Lung (tissue), 12 donors: Measurements from ENCODE around the gene ORC1. TPM values are rescaled to one million over a fixed set of nuclear protein-coding genes. Genes with fewer than 3 reads are reported as not detected.

Experiments
- ATAC-seq: fragments of 200-7000 bp; cut with Tn5 transposase; one replicate; pipeline ENCODE4 v1.9.1; 2020; ENCODE audit warnings: moderate number of reproducible peaks; ENCODE audit not compliant: insufficient read depth, low FRiP score
- DNase-seq, 3 donors: peaks; one replicate each; pipeline ENCODE4 v3.0.0-alpha.2; 2013 to 2017
- H3K27ac ChIP-seq, 2 donors: one replicate each; pipeline ENCODE4 v1.5.1; 2013; ENCODE audit warnings: mild to moderate bottlenecking in 2 of 2, moderate library complexity in 2 of 2, control low read depth in 1 of 2, inconsistent platforms in 1 of 2, low read depth in 1 of 2, low read length in 1 of 2
- H3K27me3 ChIP-seq, 3 donors: one replicate each; pipeline ENCODE4 v1.5.1; 2013; ENCODE audit warnings: low read length in 2 of 3; ENCODE audit not compliant: control insufficient read depth in 3 of 3, insufficient read depth in 3 of 3
- H3K36me3 ChIP-seq, 4 donors: one replicate each; pipeline ENCODE4 v1.5.1; 2013; ENCODE audit warnings: low read length in 4 of 4, mild to moderate bottlenecking in 1 of 4, moderate library complexity in 1 of 4; ENCODE audit not compliant: control insufficient read depth in 4 of 4, insufficient read depth in 4 of 4
- H3K4me1 ChIP-seq, 5 donors: one replicate each; pipeline ENCODE4 v1.5.1; 2013; ENCODE audit warnings: low read length in 5 of 5, mild to moderate bottlenecking in 2 of 5, moderate library complexity in 1 of 5; ENCODE audit not compliant: control insufficient read depth in 5 of 5, insufficient read depth in 5 of 5
- H3K4me3 ChIP-seq: one replicate; pipeline ENCODE4 v1.5.1; 2013; ENCODE audit warnings: mild to moderate bottlenecking, control low read depth, moderate library complexity
- H3K9ac ChIP-seq, 2 donors: one replicate each; pipeline ENCODE4 v1.5.1; 2013; ENCODE audit warnings: low read length in 2 of 2, control low read depth in 1 of 2; ENCODE audit not compliant: insufficient read depth in 1 of 2
- H3K9me3 ChIP-seq, 4 donors: one replicate each; pipeline ENCODE4 v1.5.1; 2013; ENCODE audit warnings: low read length in 3 of 4, mild to moderate bottlenecking in 1 of 4, moderate library complexity in 1 of 4; ENCODE audit not compliant: control insufficient read depth in 4 of 4, insufficient read depth in 3 of 4
- WGBS, 2 donors: extraction: QIAGEN DNeasy Blood & Tissue Kit; methylation state at CpG; one replicate each; pipeline ENCODE4 v1.1.7; 2013; 5-methylcytosine and 5-hydroxymethylcytosine counted together
- polyA plus RNA-seq, 2 donors: library from polyadenylated mRNA; stranded (reverse); fragments of 200-250 nt; gene quantifications; one replicate each; pipeline ENCODE4 v1.2.1, GENCODE V29; 2013
- total RNA-seq, 2 donors: library from RNA; depleted of rRNA in 1 of 2; stranded (reverse); fragments of >200 nt in 1 of 2; gene quantifications; one replicate each; pipeline ENCODE4 v1.2.1, GENCODE V29; 2014 to 2021
- TF ChIP-seq, protein P1 (sequence below): IDR thresholded peaks from 2 replicates; pipeline ENCODE4 v1.5.1; 2012; ENCODE audit warnings: mild to moderate bottlenecking; ENCODE audit errors: control extremely low read depth, extremely low read depth
- donor health status: control.
- donor health status: control.
- donor health status: Bipolar disorder and iron deficiency.
- donor health status: healthy.
- donor health status: DM: yes; HTN: yes; CAD: no.

Gene ORC1
- total and polyA plus RNA-seq, 4 donors = 0.59 to 2.5 (median 1.7) TPM

DNA sequence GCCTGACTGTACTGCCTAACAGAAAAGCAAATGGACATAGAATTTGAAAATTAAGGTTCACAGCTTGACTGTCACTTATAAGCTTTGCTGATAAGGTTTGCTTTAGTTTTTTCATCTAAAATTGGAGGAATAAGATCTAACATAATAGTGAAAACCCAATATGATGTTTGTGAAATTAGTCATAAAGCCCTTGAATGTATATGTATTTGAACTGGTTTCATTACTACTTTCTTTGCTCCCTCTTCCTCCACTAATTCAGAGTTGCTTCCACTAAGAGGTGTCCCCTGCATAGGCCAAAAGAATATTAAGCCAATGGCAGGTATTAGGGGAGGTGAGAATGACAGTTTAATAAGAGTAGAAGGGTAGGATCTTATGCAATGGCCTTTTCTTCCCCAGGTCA lies 10.7 kb upstream of the ORC1 start:
- H3K9me3 ChIP-seq = no peaks in the 10 kb centered on the region
- H3K27me3 ChIP-seq = no peaks in the 10 kb centered on the region
- peaks cover 30 to 61% (median 46%) of the 10 kb centered on the region in 4 donors for H3K36me3 ChIP-seq
- H3K9ac ChIP-seq = no peak overlapping the region
- H3K4me3 ChIP-seq = no peak overlapping the region
- TF ChIP-seq, protein P1, sequence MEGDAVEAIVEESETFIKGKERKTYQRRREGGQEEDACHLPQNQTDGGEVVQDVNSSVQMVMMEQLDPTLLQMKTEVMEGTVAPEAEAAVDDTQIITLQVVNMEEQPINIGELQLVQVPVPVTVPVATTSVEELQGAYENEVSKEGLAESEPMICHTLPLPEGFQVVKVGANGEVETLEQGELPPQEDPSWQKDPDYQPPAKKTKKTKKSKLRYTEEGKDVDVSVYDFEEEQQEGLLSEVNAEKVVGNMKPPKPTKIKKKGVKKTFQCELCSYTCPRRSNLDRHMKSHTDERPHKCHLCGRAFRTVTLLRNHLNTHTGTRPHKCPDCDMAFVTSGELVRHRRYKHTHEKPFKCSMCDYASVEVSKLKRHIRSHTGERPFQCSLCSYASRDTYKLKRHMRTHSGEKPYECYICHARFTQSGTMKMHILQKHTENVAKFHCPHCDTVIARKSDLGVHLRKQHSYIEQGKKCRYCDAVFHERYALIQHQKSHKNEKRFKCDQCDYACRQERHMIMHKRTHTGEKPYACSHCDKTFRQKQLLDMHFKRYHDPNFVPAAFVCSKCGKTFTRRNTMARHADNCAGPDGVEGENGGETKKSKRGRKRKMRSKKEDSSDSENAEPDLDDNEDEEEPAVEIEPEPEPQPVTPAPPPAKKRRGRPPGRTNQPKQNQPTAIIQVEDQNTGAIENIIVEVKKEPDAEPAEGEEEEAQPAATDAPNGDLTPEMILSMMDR = no peak
- DNase-seq (no peak), ATAC-seq (no peak)
- no peaks in the 10 kb centered on the region for H3K4me1 ChIP-seq
- no peak overlapping the region for H3K27ac ChIP-seq

DNA sequence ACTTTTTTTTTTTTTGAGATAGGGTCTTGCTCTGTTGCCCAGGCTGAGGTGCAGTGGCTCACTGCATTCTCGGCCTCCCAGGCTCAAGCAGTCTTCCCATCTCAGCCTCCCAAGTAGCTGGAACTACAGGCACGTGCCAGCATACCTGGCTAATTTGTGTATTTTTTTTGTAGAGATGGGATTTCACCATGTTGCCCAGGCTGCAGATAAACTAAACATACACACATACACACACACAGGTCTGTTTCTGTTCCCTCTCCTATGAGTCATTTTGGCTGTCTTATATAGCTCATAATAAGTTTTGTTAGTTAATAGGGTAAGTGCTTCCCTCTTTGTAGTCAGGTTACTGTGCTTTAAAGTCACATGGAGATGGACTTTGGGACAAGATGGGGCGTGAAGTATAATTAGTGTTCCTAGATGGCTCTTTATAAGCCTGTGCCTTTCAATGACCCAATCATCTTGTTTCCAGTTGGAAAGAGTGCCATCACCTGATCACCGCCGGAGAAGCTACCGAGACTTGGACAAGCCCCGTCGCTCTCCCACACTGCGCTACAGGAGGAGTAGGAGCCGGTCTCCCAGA lies 9.3 kb upstream of the ORC1 start:
- H3K36me3 ChIP-seq = peaks cover 35 to 65% (median 52%) of the 10 kb centered on the region in 4 donors
- H3K4me3 ChIP-seq = no peak overlapping the region
- H3K9me3 ChIP-seq = no peaks in the 10 kb centered on the region
- TF ChIP-seq, protein P1 = no peak
- no peak for ATAC-seq
- no peaks in the 10 kb centered on the region for H3K4me1 ChIP-seq
- 97 to 98% methylated on average over 10 of the region's 10 CpGs for WGBS, 2 donors
- H3K27ac ChIP-seq = no peak overlapping the region
- DNase-seq = no peak
- H3K27me3 ChIP-seq = no peaks in the 10 kb centered on the region
- no peak overlapping the region for H3K9ac ChIP-seq

DNA sequence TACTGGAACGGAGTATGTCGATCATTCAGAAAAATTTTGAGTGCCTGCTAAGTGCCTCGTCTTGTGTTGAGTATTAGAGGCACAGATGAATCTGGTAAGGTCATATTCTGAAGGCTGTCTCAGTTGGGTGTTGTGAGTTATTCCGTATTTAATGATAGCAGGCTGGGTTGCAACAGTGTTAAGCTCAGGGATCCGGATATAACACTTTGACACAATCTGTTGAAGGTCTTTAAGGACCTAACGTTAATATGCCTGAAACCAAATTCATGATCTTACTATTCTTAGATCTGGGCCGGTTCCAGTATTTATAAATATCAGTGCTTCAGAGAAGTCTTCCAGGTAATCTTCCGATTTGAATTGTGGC lies 734 bp upstream of the ORC1 start:
- 2 to 3% methylated on average over 8 of the region's 8 CpGs for WGBS, 2 donors
- Histone ChIP-seq H3K36me3 (peaks cover 9 to 18% (median 15%) of the 10 kb centered on the region in 4 donors), H3K27ac (peak overlapping the region; percentile 89 to 93), H3K9me3 (no peaks in the 10 kb centered on the region), H3K4me3 (peak overlapping the region; percentile 69), H3K4me1 (peaks cover 0 to 17% (median 10%) of the 10 kb centered on the region in 5 donors), H3K9ac (peak overlapping the region; percentile 97 to 99), H3K27me3 (no peaks in the 10 kb centered on the region)
- ATAC-seq (no peak), DNase-seq (no peak)
- TF ChIP-seq, protein P1 = no peak
